ENCODE measurements around the gene GPR62.

The GPR62 gene

DNA sequence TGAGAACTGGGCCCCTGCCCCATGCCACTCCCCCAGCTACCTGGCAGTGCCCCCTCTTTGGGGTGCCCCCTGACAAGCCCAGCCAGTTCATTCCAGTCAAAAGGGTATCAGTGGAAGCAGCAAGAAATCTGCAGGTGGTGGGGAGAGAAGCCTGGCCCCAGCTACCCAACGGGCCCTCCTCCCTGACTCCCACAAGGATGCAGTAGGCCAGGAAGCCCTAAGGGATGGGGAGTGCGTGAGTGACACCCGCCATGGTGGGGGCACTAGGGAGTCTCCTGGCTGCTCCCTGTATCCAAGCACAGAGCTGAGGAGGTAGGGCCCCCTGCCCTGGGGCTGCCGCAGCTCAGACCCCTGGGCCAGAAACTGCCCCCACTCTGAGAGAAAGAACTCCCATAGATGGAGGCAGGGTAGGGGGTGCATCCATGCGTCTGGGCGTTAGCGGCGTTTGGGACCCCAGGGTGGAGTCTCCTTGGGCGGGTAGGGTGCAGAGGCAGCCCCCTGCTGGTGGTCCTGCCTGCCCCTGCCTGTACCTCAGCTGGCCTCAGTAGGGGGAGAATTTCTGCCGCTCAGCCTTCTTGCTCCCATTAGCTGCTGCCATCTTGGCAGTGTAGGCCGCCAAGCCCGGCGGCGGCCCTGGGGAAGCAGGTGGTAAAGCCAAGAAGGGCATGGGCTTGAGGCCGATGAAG, 2.5 kb downstream of the GPR62 start:
- no peak for DNase-seq

DNA sequence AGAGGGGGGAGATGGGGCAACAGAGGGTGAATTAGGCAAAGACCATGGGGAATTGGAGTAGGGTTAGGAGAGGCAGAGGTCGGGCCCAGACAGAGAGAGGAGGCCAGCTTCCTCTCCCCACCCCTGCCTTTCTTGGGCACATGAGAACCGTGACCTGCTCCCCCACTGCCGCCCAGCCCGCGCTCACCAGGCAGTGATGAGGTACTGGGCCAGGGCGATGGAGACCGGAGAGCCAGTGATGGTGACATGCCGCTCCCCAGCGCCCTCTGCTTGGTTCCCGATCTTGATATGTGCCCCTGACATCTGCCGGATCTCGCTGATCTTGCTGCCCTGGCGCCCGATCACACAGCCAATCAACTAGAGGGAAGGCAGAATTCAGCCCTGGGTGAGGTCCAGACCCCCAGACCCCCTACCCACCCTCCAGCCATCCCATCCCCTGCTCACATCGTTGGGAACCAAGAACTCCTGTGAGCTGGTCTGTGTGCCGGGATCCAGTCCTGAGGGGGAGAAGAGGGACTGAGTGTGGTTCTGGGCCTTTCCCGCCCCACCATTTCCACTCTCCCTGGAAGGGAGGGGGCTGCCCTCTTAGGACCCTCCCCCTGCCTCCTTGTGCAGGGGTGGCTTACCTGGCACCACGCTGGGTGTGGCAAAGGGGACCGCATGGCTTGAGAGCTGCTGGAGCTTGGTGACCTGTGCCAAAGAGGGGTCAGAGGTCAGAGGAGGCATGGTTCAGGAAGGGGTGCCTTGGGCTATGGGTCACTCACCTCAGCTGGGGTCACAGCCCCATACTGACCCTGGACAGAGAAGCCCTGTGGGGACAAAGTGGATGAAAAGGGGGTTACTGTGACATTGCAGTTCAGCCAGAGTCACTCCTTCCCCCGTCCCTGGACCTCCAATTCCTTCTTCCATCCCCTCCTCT, 3.7 kb downstream of the GPR62 start:
- DNase-seq, result no peak

DNA sequence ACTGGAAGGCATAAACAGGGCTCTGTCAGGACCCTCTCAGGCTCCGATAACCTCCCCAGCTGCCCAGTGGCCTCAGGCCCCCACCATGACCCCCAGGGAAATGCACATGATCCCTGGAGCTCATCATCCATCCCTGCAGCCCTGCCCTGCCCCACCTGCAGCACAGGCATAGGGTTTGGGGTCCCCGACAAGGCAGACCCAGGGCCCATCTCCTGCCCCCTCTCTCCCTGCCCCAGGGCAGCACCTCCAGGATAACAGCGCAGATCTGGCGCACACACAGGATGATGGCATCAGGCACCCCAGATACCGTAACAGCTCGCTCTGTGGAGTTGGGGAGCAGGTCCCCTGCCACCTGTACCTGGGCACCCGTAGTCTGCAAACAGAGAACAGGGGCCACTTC, 4.5 kb downstream of the GPR62 start:
- DNase-seq, result no peak

DNA sequence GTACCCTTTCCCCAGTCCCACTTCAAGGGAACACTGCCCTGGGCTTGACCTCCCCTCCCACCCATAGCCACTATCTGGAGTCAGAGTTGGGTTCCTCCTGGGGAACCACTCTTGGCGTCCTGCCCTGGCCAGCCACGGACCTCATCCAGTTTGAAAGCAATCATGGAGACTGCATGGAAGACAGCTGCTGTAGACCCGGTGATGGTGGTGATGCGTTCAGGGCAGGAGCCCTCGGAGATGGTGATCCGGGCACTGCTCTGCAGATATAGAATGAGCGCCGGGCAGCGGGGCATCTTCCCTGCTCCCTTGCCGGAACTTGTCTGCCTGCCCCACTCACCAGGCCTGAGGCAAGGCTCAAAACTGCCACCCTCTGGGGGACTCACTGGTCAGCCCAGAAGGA, 5.2 kb downstream of the GPR62 start:
- no peak for DNase-seq

DNA sequence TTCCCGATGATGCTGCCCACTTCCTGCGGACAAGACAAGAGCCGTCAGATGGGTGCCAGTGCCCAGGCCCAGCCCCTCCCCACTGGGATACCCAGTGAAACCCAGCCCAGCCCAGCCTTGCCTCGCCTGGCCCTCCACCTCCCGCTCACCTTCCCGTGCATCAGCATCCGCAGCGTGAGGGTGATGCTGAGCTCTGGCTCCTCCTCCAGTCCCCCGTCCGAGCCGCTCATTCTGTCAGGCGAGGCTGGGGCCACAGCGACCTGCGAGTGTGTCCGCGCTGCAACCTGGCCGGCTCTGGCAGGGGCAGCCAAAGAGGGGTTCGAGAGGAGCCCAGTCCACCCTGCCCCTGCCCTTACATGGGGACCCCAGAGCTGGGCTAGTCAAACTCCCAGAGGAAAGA, 5.8 kb downstream of the GPR62 start:
- no peak for DNase-seq

DNA sequence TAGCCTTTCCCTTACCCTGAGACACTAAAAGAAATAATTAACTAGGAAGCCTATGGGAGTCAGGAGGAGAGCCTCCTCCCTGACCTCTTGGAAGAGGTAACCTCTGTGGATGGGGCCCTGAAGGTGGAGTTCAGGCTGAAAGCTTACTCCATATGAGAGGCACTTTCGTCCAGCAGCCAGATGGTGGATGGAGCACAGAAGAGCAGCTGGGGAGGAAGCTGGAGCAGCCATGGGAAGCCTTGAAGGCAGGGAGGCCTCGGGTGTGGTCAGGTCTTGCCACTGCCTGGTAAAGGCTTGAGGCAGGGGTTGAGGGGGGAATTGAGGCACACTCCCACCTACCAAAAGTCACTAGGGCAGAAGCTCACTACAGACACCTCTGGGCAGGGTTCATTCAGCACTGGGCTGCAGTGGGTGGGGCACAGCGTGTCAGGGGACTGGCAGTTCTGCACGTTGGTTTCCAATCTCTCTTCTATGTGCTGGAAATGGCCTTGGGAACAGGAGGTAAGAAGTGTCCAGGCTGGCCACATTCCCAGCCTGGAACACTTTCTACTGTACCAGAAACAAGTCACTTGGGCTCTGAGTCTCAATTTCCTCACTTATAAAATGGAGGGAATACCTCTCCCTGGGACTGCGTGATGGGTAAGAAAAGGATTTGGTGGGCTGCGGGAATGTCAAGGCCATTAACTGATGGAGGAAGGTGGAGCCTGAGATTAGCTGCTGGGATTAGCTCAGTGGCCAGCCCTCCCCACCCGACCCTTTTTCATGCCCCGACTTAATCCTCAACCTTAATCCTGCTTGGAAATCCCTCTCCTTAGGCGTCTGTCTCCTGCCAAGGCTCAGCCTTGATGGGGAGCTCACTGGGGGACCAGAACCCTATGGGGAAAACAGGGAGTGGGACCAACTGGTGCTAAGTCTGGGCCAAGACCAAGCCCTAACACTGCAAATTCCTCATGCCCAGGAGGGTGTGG, 6.7 kb downstream of the GPR62 start:
- no peak for DNase-seq

DNA sequence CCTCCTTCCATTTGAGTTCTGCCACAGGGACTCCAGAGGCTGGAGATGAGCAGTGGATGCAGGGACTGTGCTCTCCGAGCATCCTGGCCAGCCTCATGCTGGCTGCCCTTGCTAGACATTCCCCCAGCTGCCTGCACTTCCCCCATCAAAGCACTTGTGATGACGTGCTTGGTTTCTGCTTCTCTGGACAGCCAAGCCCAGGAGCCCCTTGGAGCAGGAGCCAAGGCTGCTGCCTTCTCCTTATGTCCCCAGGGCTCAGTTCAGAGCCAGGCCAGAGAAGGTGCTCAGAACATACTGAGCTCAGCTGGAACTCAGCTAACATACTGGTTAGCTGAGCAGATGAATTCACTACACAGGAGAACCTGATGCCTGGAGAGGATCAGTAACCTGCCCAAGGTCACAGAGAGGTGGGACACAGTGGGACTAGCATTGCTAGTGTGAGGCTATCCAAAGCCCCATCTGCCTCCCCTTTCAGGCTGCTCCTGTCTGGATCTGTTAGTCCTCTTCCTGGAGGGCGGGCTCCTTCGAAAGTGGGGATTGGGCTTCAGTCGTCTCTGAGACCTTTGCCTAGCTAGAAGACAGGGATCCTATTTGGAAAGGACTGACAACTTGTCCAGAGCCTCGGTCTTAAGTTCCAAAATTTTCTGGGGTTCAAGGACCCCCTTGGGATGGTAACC, 7.8 kb downstream of the GPR62 start:
- no peak for DNase-seq

DNA sequence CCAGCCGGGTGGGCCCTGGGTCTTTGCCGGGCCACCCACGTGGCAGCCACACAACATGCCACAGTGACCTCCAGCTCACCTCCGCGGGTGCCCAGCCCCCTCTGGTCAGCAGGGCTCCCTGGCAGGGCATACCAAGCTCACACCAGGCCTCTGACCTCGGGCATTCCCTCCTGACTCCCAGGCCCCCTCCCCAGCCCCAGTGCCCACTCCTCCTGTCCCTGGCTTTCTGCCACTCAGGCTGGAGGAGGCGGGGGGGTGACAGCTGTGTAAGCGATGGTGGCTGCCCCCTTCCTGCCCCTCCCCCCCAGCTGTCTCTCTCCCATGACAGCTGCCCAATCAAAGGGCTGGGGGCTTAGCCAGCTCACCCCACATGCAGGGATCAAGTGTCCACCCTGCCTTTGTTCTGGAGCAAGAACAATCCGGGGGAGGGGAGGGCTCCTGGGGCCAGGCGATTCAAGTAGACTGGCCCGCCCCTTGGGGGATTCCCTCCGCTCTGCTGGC, 8.8 kb downstream of the GPR62 start:
- DNase-seq, result peak; percentile 6

DNA sequence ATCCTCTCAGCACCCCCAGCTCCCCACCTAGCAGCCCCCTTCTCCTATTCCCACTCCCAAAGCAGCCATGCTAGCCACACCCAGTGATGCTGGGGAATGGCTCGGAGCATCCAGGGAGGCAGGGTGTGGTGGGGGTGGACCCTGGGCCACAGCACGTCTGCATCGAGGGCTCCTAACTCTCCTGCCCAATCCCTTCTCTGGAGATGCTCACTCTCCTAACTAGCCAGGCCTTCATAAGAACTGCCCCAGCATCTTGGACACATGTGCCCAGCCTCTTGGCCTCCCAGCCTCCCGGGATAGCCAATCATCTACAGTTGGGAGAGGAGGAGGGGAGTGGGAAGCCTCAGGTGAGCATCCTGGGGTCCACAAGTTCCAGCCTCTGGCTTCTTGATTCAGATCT, 9.3 kb downstream of the GPR62 start:
- no peak for DNase-seq

DNA sequence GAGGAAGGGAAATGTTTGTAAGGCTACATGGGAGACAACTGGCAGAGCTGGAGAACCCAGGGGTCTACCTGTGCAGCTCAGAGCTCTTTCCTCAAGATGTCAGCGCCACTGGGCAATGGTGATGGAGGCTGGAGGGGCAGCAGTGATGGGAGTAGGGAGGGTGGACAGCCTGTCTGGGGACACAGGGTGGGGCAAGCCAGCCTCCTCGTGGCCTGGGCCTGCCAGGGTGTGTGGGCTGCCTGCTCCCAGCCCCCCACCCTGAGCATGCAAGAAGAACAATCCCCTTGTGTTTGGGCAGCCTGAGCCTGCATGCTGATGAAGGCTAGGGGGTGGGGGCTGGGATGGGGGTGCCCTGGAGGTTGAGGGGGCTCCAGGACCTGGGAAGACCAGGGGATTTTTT, 10.8 kb downstream of the GPR62 start:
- DNase-seq, result no peak

DNA sequence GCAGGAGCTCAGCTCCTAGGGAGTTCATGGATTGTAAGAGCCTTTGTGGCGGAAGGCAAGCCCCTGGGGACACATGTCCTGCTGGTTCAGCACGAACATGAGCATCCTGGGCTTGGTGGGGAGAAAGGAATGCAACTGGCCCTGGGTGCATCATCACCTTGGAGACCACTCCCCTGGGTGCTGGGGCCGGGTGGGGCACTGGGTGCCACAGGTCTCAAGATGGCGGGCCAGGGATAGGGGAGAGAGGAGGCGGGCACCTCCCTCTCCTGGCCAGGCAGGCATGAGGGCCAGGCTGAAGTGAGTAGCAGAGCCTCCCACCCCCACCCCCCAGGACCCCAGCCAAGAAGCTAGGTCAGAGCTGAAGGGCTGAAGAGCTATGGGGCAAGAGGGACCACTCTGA, 11.3 kb downstream of the GPR62 start:
- DNase-seq, result no peak

DNA sequence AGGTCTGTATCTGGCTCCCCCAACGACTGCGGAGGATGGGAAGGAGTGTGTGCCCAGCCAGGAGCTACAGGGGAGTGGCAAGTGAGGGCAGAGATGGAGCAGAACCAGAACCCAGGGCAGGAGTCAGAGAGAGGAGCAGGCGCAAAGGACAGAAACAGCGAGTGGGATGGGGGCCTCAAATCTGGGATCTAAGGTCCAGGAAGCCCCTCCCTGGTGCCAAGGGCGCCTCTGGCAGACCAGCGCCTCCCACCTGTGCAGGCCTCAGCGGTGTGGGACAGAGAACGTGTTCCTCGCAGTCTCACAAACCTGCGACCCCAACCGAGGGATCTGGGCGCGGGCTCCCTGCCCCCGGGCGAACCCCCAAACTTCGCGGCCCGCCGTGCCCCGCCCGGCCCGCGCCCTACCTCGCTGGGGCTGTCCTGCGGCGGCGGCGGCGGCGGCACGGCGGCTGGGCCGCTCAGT, 11.8 kb downstream of the GPR62 start:
- DNase-seq, result no peak

DNA sequence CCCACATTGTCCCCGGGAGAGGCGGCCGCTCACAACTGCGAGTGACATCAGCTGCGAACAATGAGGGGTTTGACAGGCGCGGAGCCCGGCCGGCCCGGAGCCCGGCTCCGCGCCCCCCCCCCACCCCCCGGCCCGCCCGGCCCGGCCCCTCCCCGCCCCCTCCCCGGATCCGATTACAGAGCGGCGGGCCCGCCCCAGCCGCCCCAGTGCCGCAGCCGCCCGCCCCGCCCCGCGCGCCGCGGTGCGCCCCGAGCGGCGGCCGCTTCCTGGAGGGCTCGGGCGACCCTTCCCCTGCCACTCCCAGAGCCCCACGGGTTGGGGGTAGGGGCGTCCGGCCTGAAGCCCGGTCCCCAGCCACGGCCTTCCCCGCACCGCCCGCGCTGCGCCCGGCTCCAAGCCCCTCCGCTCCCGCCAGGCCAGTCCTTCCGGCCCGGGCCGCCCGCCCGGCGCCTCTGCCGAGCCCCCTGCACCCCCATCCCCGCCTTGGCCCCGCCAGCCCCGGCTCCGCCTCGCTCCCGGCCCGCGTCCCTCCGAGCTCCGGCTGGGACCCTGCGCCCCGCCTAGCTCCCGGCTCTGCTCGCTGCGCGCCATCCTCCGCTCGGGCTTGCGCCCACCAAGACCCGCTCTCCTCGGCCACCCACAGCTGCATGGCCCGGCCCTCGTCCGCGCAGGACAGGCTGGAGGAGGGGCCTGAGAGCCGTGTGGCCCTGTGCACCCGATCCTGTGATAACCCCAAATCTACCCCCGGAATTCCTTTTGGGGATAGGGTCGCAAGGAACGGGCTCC, 12.4 kb downstream of the GPR62 start, which contains the start of gene PCBP4:
TSS of gene PCBP4 (minus strand) at position 71 of the 786 bp plus-strand sequence. CDS start 6,214 bp downstream, outside the sequence.
- DNase-seq, result peak; percentile 28

DNA sequence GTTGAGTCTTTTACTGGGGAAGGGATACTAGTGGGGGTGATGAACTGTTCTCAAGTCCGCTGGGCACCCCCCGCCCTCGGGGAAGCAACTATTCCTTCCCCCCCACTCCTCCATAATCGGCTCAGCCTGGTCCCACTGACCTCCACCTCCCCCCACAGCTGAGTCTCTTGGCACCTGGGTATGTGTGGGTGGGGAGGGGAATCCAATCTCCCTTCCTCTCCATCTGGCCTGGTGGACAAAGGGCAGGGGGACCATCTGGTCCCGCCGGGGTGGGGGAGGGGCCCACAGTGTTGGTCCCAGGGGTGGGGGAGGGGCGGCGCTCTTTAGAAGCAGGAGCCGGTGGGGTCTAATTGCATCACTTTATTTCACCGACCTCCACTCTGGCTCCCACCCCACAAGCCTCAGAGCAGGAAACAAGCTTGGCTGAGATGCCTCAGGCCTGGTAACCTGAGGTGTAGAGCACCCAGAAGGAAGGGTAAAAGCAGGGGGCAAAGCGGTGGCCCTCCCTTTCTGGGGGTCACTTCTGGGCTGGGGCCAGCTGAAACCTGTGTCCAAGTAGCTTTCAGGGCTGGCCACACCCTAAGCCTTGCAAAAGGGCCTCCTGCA, 13.1 kb downstream of the GPR62 start:
- no peak for DNase-seq

DNA sequence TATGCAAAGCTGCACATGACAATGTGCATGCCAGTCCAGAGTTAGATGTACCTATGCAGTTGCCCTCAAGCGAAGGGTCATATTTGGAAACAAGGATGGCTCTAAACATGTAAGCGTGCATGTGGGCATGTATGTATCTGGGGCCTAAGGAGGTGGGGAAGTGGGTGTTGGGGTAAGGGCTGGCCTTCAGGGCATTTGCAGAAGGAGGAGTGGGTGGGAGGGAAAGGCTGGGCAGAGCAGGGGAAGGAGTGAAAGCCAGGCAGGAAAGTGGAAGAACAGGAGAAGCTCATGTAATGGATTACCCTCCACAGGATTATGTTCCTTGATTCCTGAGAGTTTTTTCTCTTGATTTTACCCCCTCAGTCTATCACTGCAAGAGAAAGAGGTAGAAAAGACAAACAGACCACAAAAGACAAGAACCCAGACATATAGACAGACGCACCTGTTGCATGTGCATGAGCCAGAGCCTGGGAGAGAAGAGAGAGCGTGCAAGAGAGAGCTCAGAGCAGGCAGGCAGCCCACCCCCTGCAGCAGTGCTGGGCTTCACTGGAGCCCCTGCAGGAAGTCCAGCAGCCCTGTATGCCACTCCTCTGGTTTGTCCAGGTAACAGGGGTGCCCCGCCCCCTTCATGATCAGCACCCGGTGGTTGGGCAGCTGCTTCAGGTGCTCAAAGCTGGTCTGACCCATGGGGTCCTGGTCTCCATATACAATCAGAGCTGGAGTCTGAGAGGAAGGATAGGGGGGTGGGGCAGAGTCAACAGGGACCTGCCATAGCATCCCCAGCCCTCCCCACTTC, 13.9 kb downstream of the GPR62 start:
- DNase-seq, result no peak

DNA sequence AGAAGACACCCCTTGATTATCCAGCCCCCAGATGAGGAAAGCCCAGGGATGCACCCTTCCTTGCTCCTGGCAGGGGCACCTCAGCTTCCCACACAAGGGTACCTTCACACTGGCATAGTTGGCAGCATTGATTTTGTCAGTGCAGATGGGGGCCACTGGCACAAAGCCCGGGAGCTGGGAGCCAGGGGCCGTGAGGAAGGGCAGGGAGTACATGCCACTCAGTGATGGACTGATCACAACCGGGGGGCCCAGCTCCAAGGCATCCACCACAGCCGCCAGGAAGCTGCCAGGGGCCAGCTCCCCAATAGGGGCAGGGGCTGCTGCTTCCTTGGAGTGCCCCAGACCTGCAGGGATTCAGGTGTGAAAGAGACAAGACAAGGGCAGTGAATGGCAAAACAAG, 14.7 kb downstream of the GPR62 start:
- no peak for DNase-seq

DNA sequence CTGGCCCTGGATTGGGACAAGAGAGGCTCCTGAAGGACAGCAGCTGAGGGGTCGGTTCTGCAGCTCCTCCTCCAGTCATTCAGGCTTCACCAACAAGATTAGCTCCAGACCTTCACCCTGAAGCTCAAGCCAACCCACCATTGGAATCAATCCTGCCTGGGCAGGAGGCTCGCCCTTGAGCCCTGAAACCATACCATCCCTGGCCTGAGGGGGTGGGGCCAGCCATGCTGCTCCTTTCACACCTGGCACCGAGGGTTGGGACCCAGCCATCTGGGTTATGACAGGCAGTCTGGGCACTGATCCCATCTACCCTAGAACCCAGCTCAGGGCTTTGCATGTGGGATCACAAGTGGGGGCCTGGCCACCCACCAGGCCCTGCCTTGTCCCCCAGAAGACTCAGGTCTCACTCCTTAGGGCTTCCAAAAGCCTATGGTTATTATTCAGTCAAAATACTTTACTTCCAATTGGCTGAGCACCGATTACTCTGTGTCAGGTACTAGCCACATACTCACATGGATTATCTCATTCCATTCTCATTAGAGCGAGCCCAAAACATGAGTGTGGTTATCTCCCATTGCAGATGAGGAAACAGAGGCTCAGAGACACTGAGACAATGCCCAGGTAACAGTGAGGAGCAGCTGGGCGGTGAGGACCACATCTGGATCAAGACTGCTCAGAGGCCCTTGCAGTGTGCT, 15.6 kb downstream of the GPR62 start:
- no peak for DNase-seq

DNA sequence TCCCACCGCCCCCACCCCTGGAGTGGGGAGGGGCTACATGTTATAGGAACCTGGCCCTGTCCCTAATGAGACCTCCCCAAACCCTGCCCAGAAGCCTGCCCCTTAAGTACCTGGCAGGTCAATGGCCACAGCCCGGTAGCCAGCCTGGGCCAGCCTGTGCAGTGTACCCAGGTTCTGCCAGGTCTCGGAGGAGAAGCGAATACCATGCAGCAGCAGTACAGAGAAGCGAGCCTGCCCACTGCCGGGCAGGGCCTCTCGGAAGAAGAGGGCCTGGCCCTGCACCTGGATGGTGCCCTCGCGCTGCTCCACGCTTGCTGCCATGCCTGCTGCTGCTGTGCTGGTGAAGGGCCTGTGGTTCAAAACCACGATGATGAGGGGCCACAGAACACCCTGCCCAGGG, 16.2 kb downstream of the GPR62 start:
- no peak for DNase-seq

DNA sequence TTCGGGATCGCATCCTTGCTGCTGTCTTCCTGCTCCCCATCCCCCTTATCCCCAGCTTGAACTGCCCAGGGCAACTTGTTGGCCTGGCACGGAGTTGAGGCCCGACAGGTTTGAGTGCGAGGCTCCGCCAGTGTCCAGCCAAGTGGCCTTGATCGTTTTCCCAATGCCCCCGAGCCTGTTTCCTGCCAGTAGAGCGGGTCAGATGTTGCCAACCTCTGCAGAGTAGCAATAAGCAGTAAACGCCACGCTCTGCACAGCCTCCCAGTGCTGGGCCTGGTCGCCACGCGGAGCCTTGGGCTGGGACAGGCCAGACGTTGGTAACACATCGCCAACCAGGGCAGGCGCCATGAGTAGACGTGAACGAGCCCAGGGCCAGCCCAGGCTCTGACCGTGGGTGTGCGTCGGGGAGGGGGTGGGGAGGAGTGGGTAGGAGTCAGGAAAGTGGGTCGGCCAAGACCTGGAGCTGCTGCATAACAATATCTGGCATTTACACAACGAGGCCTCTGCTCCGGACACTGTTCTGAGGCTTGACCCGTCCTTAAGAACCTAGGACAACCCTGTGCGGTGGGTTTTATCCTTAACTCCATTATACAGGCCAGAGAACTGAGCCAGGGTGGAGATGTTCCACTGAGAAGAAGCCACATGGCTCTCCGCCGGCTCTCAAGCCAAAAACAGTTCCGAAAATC, 19.2 kb downstream of the GPR62 start:
- no peak for DNase-seq
